GM21717 (cell line): ENCODE results near the gene CYSLTR2.

Experiments used
- ATAC-seq: cut with Tn5 transposase; IDR thresholded peaks from one replicate; pipeline ENCODE4 v1.9.1; 2021; ENCODE audit warnings: mild to moderate bottlenecking, moderate library complexity; ENCODE audit not compliant: unreplicated experiment

Gene CYSLTR2

DNA sequence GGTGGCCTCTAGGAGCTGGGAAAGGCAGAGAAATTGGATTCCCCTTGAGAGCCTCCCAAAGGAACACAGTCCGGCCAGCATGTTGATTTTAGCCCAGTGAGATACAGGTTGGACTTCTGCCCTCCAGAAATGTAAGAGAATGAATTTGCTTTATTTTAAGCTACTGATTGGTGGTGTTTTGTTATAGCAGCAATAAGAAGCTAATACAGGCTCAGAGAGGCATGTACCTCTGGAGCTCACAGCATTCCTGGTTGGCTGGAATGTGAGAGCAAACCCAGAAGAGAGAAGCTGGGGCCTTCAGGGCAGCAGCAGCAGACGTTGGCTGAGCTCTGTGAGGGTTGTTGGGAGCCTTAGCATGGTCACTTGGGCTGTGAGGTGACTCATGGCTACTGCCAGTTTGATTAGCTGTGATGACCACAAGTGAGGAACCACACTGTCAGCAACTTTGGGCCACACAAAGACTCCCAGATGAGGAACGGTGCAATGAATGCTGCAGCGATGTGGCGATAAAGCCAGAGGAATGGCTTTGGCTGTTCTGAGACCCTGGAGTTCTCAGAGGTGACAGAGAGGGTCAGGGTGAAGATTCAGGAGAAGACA lies 80.1 kb downstream of the CYSLTR2 start:
- ATAC-seq = no peak

GRCh38 chr13:48735571-48735970 lies 81.8 kb downstream of the CYSLTR2 start:
- no peak for ATAC-seq

GRCh38 chr13:48737689-48738088 lies 84.0 kb downstream of the CYSLTR2 start:
- ATAC-seq = no peak

DNA sequence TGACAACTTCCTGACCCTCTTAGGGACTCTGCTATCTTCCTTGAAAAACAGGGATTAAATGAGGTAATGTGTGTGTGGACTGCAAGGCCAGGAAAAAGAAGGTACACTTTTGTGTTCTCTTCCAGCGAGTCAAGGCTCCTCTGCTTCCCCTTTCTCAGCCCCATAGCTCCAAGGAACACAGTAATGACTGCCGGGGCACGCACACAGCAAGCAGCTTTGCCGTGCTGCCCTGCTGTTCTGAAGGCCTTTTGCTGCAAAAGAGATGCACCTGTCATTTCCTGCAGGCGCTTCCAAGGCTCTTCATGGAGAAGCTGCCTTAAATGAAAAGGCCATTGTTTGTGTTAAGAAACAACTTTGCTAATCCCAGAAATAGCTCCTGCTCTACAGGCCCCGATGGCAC lies 84.6 kb downstream of the CYSLTR2 start:
- no peak for ATAC-seq

- no peak for ATAC-seq
These were observed 85.7 kb downstream of the CYSLTR2 start for GRCh38 chr13:48739386-48739964.

DNA sequence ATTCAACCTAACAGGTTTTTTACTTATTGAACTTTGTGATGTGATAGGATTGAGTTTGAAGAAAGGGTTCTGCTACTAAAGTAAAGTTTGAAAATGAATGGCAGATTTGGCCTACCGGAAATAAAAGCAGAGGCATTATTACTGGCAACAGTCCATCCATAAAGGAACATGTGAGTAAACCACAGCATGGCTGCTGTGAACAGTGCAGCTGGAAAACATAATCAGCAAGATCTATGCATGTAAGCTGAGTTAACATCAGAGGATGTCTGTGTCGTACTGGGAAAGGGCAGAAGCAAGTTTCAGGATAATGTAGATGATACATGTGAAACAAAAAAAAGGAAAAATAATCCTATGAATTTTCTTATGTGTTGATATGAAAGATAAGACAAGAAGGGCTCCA lies 87.6 kb downstream of the CYSLTR2 start:
- no peak for ATAC-seq

- ATAC-seq = no peak
These were observed 93.1 kb downstream of the CYSLTR2 start for GRCh38 chr13:48746821-48747220.

DNA sequence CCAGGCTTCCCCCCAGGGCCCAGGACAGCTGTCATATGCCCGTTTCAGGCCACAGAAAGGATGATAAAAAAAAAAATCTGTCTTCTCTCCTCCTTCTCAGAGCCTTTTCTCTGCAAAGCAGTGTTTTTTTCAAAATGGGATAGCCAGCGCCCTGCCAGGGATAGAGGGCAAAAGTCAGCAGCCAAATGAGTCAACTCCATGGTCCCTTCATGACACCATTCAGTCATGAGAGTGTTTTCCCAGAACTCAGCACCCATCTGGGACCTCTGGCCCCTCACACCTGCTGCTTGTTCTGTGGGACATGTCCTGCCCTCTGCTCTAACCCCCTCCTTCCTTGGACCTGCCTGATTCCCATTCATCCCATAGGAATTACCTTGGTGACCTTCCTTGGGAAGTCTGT lies 95.0 kb downstream of the CYSLTR2 start:
- no peak for ATAC-seq

DNA sequence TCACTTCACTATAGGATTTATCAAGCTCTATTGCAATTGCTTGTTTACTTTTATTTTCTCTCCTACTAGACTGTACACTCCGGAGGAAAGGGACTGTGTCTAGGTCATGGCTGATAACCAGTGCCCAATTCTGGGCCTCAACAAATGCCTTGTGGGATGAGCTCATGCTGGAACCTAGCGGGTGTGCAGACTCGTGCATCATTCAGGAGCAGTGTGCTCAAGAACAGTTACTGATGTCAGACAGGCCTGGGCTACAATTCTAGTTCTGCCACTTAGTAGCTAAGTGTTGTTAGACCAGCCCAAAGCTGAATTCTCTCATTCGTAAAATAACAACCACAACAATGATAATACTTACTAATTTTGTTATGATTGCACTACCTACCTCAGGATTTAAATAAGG lies 95.4 kb downstream of the CYSLTR2 start:
- no peak for ATAC-seq

DNA sequence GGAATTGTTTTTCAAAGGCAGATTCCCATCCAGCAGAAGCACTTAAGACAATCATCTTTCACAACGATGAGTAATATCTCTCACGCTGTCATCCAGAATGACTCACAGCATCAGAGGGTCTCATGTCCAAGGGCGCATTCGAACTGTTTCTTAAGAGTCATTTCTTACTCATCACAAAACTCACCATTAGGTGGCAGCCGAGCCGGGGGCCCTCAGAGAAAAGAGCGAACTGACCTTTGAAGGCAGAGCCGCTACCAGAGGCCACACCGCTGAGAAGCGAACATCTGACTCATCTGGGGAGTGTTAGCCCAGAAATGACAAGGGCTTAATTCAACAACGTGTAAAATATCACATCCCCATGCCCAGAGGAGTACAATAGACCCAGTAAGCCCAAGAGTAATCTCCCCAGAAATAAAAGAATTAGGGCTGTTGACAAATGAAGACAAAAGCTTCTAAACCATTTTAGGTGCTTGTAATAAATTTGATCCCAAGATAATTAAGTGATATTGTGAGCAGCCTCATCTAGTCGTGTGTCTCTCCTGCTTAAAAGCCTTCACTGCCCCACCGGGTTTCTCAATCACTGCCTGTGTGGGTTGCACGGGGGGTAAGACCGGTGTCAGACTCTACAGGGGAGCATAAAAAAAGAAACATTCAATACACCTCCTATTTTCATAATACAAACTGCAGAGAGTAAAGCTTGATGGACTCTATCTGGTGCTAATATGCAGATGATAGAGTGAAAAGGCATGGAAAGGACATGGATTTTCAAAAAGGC lies 96.2 kb downstream of the CYSLTR2 start:
- ATAC-seq = peak; percentile 94

GRCh38 chr13:48750588-48751383 lies 97.1 kb downstream of the CYSLTR2 start:
- no peak for ATAC-seq

GRCh38 chr13:48760626-48761025 lies 106.9 kb downstream of the CYSLTR2 start:
- ATAC-seq = no peak
